ENCODE data around the gene KCNJ1. TPM values are rescaled to one million over a fixed set of nuclear protein-coding genes. Genes with fewer than 3 reads are reported as not detected.
A peak's percentile ranks its signal among the peaks of the same experiment; 100 is the strongest.

KCNJ1 gene
- total RNA-seq, 1 donor, result not detected

DNA sequence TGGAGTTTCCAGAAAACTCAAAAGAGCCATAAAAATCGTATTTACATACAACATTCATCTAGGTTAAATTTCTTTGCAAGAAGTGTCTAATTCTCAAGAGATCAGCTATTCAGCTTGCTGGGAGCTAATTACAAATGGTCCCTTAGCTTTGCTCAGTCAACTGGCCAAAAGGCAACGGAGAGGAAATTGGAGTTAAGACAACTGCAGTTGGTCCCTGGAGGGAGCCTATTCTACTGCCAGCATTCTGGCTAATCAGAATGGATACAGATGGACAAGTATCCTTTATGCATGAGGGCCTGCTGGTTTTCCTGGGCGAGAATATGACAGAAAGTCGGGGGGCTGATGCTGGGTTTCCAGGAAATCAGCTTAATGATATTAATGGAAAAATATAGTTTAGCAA is 45.5 kb downstream of the KCNJ1 start:
- no peak for DNase-seq (ENCODE audit: low read depth)
- no peak for TF ChIP-seq CTCF (IDR thresholded peaks at IDR 0.05; ENCODE audit: insufficient read depth, low read length)
- H3K4me3 ChIP-seq (ENCODE audit: low read depth, low read length), result no peak overlapping the region

DNA sequence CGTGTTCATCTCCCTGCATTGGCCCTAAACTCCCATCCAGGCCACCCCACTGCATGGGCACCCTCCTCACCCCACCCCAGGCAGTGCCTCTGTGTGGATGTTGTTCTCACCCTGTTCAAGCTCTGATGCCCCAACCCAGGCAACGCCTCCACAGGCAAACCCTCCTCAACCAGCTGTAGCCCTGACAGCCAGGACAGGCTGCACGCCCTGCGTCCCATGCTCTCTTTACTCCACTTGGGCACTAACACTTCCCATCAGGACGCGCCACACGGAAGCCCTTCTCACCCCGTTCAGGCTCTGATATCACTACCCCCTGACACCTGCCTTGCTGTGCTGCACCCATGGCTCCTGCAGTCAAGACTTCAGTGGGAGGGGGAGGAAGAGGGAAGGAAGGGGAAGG is 47.9 kb downstream of the KCNJ1 start:
- no peak overlapping the region for H3K4me3 ChIP-seq (ENCODE audit: low read depth, low read length)
- TF ChIP-seq CTCF (IDR thresholded peaks at IDR 0.05; ENCODE audit: insufficient read depth, low read length), result no peak
- no peak for DNase-seq (ENCODE audit: low read depth)

GRCh38 chr11:128814856-128815705 is 52.0 kb downstream of the KCNJ1 start:
- TF ChIP-seq CTCF (IDR thresholded peaks at IDR 0.05; ENCODE audit: insufficient read depth, low read length), result no peak
- H3K4me3 ChIP-seq (ENCODE audit: low read depth, low read length), result no peak overlapping the region
- peak; percentile 84 for DNase-seq (ENCODE audit: low read depth)

DNA sequence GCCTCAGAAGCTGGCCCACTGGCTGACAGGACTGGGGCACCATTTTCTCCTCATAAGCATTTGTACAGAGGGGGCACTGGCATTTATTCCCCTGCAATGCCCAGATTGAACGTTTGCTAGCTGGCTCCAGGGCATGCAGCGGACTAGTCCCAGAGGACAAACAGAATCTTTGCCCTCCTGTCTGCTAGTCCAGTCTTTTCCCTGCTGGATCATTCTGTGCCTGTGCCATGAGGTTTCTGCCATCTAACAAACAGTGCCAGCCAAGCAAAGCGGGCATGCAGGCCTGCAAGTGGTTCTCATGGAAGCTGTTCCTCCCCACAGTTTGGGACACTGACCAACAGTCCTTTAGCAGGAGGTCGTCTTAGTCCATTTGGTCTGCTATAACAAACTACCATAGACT is 53.4 kb downstream of the KCNJ1 start:
- TF ChIP-seq CTCF (IDR thresholded peaks at IDR 0.05; ENCODE audit: insufficient read depth, low read length), result no peak

DNA sequence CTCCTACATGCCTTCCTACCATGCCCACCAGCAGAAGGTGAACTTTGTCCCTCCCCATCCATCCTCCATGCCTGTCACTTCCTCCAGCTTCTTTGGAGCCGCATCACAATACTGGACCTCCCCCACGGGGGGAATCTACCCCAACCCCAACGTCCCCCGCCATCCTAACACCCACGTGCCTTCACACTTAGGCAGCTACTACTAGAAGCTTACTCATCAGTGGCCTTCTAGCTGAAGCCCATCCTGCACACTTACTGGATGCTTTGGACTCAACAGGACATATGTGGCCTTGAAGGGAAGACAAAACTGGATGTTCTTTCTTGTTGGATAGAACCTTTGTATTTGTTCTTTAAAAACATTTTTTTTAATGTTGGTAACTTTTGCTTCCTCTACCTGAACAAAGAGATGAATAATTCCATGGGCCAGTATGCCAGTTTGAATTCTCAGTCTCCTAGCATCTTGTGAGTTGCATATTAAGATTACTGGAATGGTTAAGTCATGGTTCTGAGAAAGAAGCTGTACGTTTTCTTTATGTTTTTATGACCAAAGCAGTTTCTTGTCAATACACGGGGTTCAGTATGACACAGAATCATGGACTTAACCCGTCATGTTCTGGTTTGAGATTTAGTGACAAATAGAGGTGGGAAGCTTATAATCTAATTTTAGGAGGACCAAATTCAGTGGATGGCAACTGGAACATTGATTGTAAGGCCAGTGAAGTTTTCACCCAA is 56.1 kb downstream of the KCNJ1 start:
- H3K4me3 ChIP-seq (ENCODE audit: low read depth, low read length), result no peak overlapping the region
- no peak for TF ChIP-seq CTCF (IDR thresholded peaks at IDR 0.05; ENCODE audit: insufficient read depth, low read length)
- no peak for DNase-seq (ENCODE audit: low read depth)

More for the DNA sequence above, 53.4 kb downstream of the KCNJ1 start:
- DNase-seq (ENCODE audit: low read depth), result no peak
- H3K4me3 ChIP-seq (ENCODE audit: low read depth, low read length), result no peak overlapping the region

- DNase-seq (ENCODE audit: low read depth), result no peak
- no peak overlapping the region for H3K4me3 ChIP-seq (ENCODE audit: low read depth, low read length)
- TF ChIP-seq CTCF (IDR thresholded peaks at IDR 0.05; ENCODE audit: insufficient read depth, low read length), result no peak
Observed at GRCh38 chr11:128809128-128809527, 58.0 kb downstream of the KCNJ1 start.
